T-helper 2 cell treated with Interferon-gamma antibody and Interleukin-4, amounts not matched to agents 100 ng/mL and 5 ng/mL, for 36 hours (primary cell): ENCODE data around the gene CDK14. TPM values are rescaled to one million over a fixed set of nuclear protein-coding genes. Genes with fewer than 3 reads are reported as not detected.

Source experiments
- intact Hi-C: fragments of 100-400 bp; cut with micrococcal nuclease; formaldehyde crosslinking; loops from one replicate; pipeline ENCODE4 v1.15.1; 2023
- total RNA-seq: library from RNA; stranded (reverse); gene quantifications from 2 replicates; pipeline ENCODE4 v1.2.3, GENCODE V29; 2022

CDK14 gene
- total RNA-seq, 1 donor from 2014 or later: 0.09 TPM

GRCh38 chr7:90994601-90995000 is 398.5 kb downstream of the CDK14 start:
- intact Hi-C loops: no loop called here

- intact Hi-C loops: no loop called here
Observed at GRCh38 chr7:90995996-90996395, 399.9 kb downstream of the CDK14 start.

- intact Hi-C loops: no loop called here
Observed at GRCh38 chr7:90999989-91000979, 404.2 kb downstream of the CDK14 start.

GRCh38 chr7:91005024-91005423 is 408.9 kb downstream of the CDK14 start:
- intact Hi-C loops: no loop called here

DNA sequence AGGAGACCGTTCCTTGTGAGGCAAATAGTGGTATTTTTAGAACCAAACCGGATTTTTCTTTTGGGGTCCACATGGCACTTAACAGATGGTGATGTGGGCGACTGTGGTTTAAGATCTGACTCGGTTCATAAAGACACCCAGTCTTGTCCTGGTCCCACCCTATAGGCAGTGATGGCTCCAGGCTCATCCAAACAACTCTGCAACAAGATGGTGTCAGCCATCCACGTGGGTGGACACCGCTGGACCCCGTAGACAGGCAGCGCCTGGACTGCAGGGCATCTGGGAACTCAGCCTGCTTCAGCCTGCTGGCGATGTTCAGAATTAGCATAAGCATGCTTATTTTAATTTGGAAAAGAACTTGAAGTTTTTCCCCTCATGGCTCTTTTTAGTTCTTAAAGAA is 409.7 kb downstream of the CDK14 start:
- intact Hi-C loops: no loop called here

- intact Hi-C loops: no loop called here
Observed at GRCh38 chr7:91007371-91007770, 411.2 kb downstream of the CDK14 start.

DNA sequence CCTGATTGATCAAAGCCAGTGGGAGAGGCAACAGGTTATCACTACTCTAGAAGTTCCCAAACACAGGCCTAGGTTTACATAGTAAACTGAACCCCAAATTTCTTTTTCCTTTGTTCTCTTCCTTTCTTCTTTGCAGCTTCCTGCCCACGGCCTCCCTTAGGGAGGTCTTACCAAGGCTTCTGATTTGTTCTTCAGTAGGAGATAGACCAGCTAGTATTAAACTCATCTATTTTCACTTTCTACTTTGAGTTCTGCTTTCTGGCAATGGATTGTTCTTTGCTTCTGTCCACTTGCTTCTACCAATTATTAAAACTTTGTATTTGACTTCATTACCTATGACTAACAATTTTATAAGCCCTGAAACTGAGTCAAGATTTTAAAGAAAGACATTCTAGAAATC is 417.0 kb downstream of the CDK14 start:
- intact Hi-C loops: no loop called here

DNA sequence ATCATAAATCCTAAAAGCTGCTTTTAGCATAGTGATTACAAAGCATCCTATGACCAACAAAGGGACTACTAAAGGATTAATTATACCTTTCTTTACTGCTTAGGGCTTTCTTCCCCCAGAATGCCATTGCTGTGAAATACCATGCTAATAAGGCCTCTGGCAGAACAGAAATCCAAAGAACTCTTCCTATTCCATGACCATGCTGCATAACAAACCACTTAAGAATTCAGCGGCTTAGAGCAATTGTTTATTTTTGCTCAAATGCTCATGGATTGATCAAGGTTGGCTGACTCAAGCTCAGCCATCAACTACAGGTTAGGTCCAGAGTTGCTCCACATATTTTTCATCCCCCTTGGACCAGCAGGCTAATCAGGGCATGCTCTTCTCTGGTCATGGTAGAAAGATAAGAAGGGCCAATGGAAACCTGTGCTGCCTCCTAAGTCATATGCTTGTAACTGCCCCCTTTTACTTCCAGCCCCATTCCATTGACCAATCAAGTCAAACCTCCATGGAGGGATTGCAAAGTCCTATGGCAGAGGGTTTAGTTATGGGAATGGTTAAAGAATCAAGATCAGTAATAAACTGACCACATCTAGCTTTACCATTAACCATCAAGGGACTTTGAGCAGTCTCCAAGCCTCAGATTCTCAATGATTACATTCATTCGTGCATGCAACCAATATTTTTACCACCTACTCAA is 423.7 kb downstream of the CDK14 start:
- intact Hi-C loops: no loop called here

DNA sequence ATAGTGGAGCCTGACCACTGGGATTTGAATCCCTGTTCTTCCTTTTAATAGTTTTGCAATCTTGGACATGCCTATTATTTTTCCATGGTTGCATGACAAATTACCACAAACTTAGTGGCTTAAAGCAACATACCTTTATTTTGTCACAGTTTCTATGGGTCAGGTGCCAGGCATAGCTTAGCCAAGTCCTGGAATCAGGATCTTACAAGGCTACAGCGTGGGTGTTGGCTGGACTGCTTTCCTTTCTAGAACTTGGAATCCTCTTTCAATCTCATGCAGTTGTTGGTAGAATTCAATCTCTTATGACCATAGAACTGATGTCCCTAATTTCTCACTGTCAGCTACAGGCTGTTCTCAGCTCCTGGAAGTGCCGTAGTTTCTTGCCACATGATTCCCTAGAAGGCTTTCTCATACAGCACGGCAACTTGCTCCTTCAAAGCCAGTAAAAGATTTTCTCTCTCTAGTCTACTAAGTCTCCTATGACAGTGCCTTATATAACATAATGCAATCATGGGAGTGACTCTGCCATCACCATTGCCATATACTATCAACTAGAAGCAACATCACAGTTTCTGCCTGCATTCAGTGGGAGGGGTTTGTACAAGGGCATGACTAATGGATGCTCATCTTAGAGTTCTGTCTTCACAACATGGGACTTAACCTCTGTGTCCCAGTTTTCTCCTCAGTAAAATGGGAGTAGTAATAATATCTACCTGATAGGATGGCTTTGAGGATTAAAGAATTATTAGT is 424.7 kb downstream of the CDK14 start:
- intact Hi-C loops: no loop called here

DNA sequence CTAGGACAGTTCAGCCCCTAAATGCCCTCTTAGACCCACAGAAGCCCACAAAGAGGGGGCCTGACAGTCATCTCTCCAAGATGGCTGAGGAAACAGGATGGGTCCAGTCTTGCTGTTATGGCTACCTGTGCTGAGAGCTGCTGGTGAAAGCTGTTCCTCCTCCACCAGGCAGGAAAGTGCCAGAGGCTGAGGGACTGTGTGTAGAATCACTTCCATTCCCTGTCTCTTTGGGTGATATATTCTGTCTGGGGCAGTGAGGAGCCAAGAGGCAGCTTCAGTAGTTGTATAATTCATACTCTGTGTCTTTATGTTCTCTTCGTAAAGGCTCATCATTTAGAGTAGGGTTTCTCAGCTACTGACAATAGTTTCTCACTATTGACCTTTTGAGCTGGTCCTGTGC is 425.8 kb downstream of the CDK14 start:
- intact Hi-C loops: no loop called here

DNA sequence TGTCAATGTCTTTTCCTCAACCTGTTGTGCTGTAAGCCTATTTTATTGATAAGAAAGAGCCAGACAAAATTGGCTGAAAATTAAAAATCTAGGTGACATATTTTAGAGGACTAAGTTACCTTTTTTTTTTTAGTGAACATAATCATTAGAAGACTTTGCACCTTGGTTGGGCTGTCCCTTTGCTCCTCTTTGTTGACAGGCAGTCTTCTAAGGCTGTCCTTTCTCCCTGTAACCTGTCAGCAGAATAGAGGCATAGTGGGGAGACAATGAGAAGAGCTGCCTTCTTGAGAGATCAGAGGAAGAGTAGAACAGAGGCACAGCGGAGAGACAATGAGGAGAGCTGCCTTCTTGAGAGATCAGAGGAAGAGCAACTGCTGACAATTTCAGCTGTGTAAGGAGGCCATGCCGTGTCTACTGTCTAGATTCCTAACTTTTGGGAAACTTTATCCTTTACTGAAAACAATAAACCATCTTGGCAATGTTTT is 429.8 kb downstream of the CDK14 start:
- intact Hi-C loops: no loop called here

DNA sequence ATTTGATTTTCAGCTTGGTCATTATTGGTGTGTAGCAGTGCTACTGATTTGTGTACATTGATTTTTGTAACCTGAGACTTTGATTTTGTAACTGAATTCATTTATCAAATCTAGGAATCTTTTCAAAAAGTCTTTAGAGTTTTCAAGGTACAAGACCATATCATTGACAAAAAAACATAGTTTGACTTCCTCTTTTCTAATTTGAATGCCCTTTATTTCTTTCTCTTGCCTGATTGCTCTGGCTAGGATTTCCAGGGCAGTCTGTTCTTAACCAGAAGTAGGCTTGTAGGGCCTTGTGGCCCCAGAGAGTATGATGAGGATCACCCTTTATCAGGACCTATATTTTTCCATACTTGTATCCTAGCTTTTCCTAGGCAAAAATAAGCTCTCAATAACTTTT is 433.6 kb downstream of the CDK14 start:
- intact Hi-C loops: no loop called here

DNA sequence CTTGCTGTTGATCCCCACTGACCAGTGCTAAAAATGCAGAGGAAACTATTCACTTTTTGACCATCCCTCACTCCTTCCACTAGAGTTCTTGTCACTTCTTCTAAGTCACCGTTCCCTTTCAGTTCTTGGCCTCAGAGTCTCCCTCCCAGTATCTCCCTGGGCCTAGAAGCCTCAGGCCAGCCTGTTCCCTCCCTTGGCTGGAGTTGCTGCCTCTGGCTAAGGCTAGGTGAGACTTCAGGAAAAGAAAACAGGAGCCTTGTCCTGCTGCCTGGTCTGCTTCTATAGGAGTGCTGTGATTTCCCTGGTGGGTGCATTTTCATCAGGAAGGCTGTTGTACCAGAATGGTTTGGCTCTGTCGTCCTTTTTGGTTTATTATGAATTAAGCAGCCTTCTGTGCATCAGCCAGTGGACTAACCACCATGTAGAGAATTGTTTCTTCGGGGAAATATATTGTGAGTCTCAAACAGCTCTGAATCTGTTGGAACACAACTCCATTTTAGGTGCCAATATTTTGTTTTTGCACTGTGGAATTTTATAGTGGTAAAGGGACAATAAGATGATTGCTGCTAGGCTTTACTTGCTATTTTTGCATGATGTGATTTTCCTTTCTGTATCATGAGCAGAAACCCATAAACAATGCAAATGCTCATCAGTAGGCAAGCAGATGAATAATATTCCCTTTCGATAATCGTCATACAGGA is 434.7 kb downstream of the CDK14 start:
- intact Hi-C loops: no loop called here

GRCh38 chr7:91031757-91032156 is 435.6 kb downstream of the CDK14 start:
- intact Hi-C loops: no loop called here

DNA sequence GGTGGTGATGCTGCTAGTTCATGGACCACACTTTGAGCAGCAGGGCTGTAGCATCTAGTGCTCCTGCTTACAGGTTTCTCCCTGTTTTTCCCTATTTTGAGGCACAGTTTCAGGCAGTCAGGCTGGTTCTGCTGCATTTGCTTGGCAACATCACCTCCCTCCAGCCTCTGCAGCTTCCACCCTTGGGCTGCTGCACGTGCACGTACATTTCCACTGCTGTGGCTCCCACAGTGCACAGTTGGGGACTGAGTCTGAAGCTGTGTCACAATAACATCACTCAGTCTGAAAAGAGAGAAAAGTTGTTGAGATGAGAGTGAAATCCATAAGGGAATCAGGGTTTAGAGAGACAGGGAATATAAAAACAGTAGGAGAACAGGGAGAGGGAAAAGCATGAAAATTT is 437.5 kb downstream of the CDK14 start:
- intact Hi-C loops: no loop called here

GRCh38 chr7:91034459-91035368 is 438.6 kb downstream of the CDK14 start:
- intact Hi-C loops: no loop called here

DNA sequence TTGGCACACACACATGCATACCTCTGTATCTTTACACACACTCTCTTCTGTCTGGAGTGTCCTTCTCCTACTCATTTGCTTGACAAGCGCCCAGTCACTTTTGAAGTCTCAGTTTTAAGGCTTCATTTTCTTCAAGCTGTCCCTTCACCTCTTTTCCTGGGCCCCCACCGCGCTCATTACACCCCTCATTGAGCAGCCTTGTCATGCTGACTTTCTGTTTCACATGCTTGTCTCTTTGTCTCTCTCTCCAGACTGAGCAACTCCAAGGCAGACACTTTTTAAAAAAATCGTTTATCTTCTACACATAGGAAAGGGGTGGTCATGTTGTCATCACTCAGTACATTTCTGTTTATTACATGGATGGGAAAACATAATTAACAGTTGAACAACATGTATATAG is 442.9 kb downstream of the CDK14 start:
- intact Hi-C loops: no loop called here

DNA sequence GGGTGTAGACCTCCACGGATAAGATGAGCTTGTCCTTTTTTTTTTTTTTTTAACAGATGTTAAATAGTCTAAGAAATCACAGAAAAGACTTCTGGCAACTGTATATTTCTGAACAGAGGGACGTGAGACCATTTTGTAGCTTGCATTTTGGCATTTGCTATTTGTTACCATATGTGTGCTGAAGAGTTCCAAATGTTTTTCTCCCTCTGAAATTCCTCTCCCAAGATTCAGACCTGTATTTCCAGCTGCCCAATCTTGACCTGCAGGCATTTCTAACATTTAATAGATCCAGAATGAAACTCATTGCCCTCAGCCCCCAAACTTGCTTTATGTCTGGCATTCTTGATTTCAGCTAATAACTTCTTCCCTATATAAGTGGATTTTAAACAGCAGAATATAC is 445.0 kb downstream of the CDK14 start:
- intact Hi-C loops: no loop called here

- intact Hi-C loops: no loop called here
Observed at GRCh38 chr7:91041901-91042484, 445.9 kb downstream of the CDK14 start.

DNA sequence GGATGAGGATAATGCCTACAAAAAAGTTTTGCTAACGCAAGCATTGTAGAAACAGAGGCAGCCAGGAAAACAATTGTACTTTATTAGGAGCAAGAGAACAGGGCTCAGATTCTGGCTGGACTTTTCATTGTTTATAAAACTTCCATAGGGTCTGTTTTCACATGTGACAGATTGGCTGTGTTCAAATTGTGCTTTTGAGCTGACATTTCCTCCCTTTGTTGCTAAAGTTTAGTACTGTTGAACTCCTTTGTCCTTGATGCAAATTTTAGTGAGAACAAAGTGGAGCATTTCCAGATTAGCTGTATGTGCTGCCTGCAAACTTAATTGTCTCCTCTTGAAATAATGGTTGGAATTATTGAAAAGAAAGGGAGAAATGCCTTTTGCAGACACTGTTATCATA is 447.1 kb downstream of the CDK14 start:
- intact Hi-C loops: no loop called here
